Activated CD8-positive, alpha-beta memory T cell treated with anti-CD3 and anti-CD28 coated beads, Interleukin-2, amount 50 U/mL, for 24 hours (primary cell): ENCODE results near the gene NPTXR.
"Not testable (repeated sequence)": the region's sequence is repeated elsewhere in the genome, so short reads cannot be mapped to it uniquely, and the experiment has no call there.

Experiments
- DNase-seq: peaks from one replicate; pipeline ENCODE4 v3.0.0-alpha.2; 2020; ENCODE audit errors: extremely low read depth

The NPTXR gene

DNA sequence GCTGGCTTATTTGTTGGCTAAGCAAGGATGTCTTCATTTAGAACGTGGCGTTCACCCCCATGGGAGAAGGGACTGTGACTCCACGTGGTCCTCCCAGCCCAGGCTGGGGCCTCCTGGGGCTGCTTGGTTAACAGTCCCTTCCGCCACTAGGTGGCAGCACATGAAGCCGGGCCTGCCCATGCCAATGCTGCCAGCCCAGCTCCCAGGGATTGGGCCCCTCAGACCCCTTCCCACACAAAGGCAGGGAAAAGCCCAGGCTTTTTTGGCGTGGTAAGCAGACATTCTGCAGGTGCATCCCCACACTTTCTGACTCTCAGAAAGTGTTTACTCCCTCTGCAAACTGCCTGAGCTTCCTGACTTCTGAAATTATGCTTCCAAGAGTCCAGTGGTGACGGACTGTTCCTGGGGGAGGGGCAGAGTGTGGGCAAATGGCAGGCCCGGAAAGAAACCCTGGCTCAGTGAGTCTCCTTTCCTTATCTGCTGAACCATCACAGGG is 25.1 kb upstream of the NPTXR start:
- peak; percentile 62 for DNase-seq

DNA sequence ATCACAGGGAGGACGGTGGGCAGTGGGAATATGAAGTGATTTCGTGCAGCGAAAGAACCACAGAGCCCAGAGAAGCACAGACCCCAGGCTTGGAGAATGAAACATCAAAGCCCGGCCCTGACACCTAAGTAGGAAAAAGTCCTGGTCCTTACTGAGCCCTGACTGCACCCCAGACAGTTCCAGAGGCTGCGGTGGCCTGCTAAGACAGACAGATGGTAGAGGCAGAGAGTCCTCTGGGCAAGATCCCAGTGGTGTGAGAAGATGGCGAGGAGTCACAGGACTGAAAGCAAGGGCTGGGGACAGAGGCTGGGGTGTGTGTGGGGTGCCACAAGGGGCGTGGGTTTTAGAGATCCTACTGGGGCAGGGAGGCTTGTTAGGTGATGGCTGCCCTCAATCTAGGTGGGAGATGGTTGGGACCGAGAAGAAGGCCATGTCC is 24.5 kb upstream of the NPTXR start:
- DNase-seq = no peak

DNA sequence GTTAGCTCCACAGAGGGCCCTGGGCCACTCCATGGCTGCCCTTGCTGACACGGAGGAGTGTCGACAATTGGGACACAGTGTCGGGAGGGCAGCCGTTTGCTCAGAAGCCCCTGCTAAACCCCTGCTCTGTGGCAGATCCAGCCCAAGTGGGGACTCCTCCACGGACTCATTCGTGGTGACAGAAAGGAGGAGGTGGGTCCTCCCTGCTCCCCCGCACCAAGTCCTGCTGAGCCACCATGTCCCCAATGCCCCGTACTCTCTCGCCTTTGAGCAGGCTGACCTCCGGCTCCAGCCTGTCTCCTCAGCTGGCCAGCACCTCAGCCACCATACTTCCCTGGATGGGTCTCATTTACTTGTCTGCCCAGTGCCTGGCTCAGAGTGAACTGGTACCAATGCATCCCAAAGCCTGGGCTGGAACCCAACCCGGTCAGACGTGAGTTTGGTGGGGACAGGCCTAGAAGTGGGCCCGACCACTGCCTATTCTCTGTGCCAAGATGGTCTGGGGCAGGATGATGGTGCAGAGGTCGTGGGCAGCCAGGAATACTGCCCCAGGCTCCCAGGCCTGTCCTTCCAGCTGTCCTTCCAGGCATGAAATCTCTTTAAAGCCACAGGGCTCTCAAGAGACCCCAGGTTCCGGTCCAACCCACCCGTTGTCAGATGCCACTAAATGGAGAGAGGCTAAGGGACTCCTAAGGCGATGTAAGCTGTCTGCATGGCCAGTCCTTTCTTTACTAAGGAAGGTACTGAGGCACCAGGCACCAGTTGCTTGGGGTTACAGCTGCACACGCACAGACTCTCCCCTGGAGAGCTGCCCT is 23.9 kb upstream of the NPTXR start:
- no peak for DNase-seq

DNA sequence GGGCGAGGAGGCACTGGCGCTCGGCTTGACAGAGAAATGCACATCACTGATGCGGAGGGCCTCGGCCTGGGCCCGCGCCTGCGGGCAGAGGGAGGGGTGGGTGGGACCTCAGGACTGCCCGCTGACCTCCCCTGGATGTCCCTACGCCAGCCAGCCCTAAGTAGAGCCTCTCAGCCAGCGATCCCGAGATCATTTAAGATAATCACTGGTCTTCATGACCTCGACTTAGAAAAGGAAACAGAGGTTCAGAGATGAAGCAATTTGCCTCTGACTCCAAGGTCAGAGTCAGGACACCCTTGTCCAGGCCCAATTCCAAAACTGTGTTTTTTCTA is 23.3 kb upstream of the NPTXR start:
- DNase-seq = no peak

DNA sequence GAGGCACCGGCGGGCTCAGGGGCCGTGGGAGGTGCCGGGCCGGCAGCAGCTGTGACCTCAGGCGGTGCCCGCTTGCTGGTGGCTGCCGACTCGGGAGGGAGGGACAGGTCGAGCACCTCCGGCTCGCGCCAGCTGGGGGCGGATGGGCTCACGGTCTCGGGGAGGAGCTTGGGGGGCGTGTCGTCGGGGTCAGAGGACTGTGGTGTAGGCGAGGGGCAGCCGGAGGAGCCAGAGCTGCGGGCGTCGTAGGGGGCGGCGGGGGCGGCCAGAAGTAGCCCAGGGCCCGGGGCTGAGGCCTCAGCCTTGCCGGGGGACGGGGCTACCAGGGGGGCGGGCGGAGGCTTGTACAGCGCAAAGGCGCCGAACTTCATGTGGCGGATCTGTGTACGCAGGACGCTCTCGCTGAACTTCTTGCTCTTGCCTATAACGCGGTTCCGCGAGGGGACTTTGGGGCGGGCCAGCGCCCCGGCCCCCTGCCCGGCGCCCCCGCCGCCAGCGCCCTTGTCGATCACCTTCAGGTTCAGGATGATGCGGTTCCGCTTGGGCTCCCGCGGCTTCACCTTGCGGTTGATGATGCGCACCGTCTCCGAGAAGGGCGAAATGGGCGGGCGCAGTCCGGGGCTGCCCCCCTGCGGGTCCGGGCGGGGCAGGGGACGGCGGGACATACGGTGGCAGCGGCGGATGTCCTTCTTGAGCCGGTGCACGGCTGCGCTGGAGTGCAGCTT is 22.7 kb upstream of the NPTXR start:
- no peak for DNase-seq

DNA sequence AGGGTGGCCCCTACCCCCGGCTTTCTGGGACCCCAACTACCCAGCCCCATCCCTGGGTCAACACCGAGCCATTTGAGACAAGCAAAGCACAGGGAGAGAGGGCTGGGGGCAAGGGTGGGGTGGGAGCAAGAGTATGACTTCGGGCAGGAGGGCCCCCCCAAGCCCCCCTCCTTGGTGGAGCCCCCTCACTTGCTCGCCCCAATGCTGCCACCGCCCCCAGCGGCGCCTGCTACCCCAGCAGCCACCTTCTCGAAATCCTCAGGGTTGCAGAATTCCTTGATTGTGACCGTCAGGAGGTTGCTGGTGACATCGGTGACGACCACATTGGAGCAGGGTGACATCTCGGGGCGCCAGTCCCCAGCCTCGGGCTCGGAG is 22.2 kb upstream of the NPTXR start:
- DNase-seq = no peak

DNA sequence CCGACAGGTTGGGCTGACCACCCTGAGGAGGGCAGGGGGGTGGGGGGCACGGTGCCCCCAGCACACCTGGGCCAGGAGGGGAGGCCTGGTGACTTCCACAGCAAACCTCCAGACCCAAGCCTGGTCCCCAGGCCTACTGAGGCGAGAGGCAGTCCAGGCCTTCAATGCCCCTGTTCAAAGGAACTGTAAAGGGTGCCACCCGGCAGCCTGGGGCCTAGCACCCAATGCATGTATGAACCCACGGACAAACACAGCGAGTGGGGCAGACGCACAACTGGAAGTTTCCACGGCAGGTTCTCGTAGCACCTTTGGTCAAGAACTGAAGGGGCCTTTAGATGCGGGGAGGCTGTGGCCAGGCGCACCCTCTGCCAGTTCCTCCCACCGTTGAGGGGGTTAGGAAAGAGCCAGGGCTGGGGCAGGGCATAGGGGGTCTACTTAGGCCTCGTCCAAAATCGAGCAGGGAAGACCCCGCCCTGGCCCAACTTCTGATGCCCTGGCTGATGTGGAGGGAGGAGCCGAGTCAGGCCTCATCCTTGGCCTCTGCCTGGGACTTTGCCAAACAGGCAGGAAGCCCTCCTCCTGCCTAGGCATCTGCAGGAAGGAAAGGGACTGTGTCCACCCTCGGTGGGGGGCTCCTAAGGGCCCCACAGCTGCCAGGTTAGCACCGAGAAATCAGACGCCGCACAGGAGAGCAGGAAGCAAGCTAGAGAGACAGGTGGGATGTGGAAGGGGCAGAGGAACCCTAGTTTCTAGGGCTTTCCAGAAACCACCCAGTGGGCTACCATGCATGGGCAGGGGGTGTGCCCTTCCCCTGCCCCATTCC is 21.6 kb upstream of the NPTXR start:
- no peak for DNase-seq

DNA sequence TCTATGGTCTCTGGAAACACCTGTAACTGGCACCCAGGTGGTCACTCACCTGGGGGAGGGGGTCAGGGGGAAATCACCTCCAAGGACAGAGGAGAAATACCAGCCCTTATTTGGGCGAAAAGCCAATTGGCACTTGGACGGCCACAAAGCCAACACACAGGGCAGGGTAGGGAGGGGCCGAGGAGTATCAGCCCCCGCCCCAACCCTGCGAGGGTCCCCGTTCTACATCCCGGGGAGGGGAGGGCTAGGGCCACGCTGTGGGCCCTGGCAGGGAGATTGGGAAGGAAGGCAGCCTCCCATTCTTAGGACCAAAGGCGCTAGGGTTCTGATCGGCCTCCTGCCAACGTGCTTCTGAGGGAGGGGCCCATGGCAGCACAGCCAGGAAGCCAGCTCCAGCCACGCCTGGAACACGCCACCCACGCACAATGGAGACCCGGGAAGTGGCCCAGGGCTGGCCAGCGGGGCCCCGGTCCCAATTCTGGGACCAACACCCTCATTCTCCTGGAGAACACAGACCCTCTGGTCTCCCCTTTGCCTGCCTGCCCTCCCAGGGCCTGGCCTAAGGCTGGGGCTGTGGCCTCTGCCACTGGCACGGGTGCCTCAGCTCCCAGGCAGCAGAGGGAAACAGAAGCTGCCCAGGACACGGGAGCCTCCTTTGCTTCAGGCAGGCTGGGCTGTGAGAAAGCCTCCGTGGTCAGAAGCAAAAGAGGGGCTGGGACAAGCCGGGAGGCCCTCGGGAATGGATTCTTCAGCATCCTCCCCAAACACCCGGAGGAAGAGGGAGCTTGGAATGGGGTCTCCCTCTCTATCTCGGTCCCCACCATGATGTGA is 20.7 kb upstream of the NPTXR start:
- DNase-seq = no peak

DNA sequence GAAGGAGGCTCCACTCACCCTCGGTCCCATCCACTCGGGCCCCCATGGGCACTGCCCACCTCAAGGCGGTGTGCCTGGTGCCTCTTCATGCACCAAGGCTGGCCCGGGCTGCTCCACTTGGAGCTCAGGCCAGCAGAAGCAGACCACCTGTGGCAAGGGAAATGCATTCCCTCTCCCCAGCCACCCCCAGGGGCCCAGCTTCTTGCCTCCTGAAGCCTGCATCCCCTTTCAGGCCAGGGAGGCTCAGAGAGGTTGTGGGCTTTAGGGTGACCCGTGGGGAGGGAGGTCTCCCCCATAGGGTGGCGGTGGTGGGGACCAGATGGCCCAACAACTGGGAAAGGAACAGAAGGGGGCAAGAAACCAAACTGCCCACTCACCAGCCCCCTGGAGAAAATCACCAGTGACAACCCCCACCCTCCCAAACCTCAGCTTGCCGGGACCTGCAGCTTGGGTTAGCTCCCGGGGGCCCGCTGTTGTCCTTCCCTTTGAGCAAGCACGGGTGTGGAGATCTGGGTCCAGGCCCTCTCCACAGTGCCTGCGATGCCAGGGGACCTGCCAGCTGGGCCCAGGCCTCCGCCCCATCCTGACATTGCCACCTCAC is 19.8 kb upstream of the NPTXR start:
- no peak for DNase-seq

DNA sequence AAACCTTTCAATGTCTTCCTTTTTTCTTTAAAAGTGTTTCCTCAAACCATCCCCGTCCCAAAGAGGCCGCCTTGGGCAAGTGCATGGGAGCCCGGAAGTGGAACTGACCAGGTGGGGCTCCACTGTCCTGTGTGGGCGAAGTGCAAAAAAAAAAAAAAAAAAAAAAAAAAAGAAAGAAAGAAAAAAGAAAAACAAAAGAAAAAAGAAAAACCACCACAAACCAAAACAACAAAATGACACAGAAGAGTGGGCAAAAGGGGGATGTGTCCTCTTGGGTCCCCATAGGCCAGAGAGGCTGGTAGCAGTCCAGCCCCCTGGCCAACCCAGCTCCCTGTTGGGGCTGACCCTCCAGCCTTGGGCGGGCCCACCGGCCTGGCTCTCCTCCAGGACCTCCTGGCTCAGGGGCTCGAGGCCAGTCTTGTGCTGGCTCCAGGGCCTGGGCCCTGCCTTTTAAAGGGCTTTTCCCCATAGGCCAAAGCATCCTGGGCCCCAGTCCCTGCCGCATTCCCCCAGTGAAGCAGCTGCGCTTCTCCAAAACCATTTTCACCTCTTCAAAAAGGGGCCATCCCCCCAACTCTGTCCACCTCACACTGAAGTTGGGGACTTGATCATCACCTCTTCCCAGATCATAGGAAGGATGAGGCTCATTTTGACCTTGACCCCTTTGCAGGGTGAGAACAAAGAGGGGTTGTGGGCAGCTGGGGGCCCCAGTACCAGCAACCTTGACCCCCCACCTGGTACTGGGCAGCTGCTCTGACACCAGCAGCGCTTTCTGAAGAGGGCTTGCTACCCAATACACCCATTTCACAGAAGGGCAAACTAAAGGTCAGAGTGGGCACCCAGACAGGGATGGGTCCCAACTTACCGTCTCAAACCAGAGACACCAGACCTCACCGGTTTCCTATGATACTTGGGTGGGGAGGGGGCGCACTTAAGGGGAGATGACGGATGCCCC is 18.8 kb upstream of the NPTXR start:
- DNase-seq = no peak

DNA sequence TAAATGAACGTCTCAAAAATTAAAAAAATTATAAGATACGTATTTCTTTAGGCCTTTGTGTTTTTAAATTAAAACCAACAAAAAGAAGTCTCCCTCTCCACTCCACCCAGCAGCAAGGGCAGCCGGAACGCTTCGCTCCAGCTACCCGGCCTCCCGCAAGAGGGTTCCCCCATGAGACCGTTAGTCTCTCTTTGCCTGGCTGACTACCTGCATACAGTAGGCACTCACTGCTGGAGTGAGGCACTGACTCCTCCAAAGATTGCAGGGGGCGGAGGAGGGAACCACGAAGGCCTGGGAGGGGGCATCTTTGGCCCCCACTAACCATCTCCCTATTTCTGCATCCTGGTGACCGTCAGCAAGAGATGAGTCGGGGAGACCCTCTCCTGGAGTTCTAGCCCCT is 18.1 kb upstream of the NPTXR start:
- DNase-seq = no peak

DNA sequence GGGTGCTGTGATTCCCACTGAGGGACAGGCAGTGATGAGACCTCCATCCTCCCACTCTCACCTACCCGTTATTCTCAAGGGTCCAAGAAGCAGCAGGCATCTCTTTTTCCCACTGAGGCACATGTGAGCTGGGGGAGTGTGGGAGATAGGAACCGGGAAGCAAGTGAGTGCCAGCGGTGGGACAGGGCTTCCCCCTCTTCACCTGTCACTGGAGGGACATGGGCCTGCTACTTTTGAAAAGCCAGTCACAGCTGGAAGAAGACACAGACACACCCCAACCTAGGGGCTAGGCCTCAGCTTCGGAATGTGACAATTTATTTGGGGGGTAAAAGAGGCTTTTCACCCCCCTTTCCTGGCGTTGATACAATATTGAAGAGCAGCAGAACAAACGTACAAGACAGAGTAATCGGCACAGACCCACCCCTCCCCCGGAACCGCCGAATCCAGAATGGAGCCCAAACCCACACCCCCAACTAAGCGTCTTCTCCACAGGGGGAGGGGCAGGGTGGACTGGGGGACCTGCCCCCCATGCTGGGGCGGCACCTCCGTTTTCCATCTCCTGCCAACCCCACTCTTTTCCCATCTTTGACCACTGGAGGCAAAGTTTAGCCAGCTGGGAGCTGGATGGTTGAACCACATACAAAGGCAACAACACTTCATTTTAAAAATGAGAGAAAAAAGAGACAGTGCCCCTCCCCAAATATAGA is 17.5 kb upstream of the NPTXR start:
- no peak for DNase-seq

DNA sequence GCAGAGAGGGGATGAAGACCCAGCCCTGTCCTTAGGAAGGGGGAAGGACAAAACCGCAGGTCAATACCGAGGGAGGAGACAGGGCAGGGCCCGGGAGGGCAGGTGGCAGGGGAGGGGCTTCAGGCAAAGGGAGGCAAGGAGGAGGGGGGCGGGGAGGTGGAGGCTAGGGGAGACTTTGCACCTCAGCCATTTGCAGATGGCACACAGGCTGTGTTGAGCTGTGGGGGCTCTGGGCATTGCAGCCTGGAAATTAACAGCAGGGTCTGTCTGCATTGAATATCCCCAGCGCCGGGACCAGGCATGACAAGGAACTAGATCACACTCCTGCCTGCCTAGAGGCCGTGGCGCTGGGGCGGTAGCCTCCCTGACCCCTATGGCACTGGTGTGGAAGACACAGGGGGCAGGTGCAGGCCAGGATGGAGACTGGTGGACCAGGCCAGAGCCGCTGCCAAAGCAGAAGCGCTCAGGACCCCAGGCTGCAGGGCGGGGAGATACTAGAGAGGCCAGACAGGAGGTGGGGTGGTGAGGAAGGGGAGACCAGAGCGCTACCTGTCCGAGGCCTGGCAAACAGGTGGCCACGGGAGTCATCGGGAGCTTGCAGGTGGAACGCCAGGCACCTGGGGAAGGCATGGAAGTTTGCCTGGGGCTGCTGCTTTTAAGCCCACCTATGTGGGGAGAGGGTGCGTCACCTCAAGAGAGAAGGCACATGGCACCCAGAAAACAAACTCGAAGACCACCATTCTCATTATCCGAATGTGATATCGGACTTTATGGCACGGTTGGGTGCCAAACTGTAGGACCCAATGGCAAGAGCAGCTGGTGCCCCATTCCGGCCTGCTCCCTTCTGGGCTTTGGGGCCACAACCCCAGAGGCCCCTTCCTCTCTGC is 16.7 kb upstream of the NPTXR start:
- DNase-seq = no peak

DNA sequence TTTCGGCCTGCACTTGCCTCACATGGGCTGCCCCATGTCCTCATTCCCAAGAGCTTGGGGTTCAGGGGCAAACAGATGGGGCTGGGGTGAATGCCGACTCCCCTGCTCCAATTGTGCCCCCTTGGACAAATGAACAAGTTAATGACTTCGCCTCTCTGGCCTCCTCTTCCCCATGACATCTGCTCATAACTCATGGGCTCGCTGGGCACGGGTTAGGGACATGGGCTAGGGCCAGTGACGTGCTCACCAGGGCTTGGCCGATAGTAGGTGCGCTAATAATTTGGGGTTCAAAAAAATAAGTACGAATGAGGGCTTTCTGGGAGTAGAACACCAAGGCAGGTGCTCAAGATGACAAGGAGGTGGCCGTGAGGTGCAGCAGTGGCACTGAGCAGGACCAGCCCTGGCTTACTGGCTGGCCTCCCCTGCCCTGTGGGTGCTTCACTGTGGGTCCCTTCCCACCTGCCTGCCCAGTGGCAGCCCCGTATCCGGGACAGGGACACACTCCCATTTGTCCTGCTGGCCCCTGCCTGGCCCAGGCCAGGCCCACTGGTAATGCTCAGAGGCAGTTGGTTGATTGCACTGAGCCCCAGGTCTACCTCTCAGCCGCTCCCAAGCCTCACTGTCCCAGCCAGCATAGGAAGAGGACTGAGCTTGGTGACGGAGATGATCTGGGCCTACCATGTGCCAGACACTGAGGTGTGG is 15.9 kb upstream of the NPTXR start:
- no peak for DNase-seq

DNA sequence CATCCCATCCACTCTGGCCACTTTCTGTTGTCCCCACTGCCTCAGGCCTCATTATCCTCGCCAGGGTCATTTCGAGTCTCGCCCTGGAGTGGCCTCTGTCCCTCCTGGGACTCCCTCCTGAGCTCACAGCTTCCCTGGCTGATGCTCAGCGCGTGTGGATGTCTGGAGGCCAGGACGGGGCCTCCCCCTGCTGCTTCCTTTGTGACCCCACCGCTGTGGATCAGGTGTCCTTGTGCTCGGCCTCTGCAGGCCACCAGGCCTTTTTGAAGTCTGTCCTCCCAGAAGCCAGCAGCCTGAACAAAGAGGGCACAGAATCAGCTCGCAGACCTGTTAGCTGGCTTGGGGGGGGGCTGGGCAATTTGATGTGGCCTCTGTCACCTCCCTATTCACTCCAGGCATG is 14.7 kb upstream of the NPTXR start:
- no peak for DNase-seq

DNA sequence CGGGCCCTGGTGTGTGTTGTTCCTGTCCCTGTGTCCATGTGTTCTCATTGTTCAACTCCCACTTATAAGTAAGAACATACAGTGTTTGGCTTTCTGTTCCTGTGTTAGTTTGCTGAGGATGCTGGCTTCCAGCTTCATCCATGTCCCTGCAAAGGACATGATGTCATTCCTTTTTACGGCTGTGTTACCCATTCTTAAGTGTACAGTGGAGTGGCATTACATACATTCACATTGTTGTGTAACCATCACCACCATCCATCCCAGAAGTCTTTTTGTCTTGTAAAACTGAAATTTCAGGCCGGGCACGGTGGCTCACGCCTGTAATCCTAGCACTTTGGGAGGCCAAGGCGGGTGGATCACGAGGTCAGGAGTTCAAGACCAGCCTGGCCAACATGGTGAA is 10.6 kb upstream of the NPTXR start:
- DNase-seq = not testable (repeated sequence)

DNA sequence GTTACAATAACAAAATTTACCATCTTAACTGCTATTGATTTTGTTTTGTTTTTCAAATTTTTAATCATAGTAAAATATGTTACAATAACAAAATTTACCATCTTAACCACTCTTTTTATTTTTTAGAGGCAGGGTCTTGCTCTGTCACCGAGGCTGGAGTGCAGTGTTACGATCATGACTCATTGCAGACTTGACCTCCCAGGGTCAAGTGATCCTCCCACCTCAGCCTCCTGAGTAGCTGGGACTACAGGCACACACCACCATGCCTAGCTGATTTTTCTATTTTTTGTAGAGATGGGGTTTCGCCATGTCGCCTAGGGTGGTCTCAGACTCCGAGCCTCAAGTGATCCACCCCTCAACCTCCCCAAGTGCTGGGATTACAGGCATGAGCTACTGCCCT is 10.1 kb upstream of the NPTXR start:
- not testable (repeated sequence) for DNase-seq

DNA sequence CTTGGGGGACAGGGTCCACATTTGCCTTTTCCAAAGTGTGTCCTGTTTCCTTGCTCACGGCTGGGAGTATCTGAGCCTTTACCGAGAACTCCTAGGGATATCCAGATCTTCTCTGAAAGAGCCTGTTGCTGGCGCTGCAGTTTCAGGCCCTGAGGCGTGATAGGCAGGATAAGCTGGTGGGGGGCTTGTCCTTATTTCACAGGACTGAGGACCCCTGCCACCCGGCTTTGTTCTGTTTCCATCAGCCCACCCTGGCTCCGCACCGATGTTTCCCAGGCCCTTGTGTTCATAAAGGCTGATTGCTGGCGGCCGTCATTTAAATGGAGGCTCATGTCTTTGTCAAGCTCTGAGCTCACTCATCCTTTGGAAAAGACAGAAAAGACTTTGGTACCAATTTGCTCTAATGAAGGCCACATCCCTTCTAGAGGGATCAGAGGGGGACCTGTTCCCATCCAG is 9.4 kb upstream of the NPTXR start:
- no peak for DNase-seq
